Left ventricle myocardium superior (tissue), 1 donor: ENCODE results near the gene OR7C2. TPM values are rescaled to one million over a fixed set of nuclear protein-coding genes. Genes with fewer than 3 reads are reported as not detected.
"Not testable (repeated sequence)": the region's sequence is repeated elsewhere in the genome, so short reads cannot be mapped to it uniquely, and the experiment has no call there.

Experiments
- ATAC-seq: fragments of 200-7000 bp; cut with Tn5 transposase; one replicate; pipeline ENCODE4 v1.9.1; 2020; ENCODE audit warnings: mild to moderate bottlenecking, moderate library complexity
- DNase-seq: peaks from one replicate; pipeline ENCODE4 v3.0.0-alpha.2; 2020
- intact Hi-C: fragments of 100-400 bp; cut with micrococcal nuclease; formaldehyde crosslinking; loops from one replicate; pipeline ENCODE4 v1.11.0; 2022
- long read RNA-seq: library from polyadenylated mRNA; unstranded; transcript quantifications from one replicate; pipeline ENCODE4 v2.0.0, GENCODE V29; 2021
- total RNA-seq: library from RNA; stranded (reverse); fragmentation: NEBNext Ultra II Directional; extraction: Animal tissue kit (Norgen Biotek cat#: 25700); gene quantifications from one replicate; pipeline ENCODE4 v1.2.1, GENCODE V29; 2021
- donor health status: DM: no; HTN: yes; CAD: no; lungs with severe emphysema.

The OR7C2 gene
- not detected for total RNA-seq
- long read RNA-seq: 0 reads

- intact Hi-C loops: no loop called here
- no peak for DNase-seq
- ATAC-seq: no peak
Observed at GRCh38 chr19:14941189-14941588, at the start of gene OR7C2. TSS of gene OR7C2 (plus strand) at chr19:14941489. CDS start at chr19:14941489, 0 bp downstream.

GRCh38 chr19:14901675-14902260 lies 39.5 kb upstream of the OR7C2 start:
- no peak for ATAC-seq
- DNase-seq: no peak
- intact Hi-C loops: no loop called here

GRCh38 chr19:14906711-14907110 lies 34.6 kb upstream of the OR7C2 start:
- ATAC-seq (no peak), DNase-seq (no peak)
- intact Hi-C loops: no loop called here

DNA sequence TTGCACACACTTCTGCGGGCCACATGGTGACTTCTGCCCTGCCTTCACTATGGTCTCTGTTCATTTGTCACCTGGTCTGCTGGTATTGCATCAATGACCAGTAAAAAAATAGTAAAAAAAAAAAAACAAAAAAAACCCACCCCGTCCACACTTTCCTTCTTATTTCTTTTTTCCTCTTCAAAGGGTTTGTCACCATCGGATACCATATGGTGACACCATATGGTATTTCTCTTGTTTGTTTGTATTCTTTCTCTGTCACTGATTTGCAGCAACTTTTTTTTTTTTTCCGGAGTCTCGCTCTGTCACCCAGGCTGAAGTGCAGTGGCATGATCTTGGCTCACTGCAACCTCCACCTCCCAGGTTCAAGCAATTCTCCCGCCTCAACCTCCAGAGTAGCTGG lies 26.2 kb upstream of the OR7C2 start:
- intact Hi-C loops: no loop called here
- DNase-seq: no peak
- ATAC-seq: no peak

- DNase-seq (no peak), ATAC-seq (no peak)
- intact Hi-C loops: no loop called here
Observed at GRCh38 chr19:14916848-14917247, 24.4 kb upstream of the OR7C2 start.

DNA sequence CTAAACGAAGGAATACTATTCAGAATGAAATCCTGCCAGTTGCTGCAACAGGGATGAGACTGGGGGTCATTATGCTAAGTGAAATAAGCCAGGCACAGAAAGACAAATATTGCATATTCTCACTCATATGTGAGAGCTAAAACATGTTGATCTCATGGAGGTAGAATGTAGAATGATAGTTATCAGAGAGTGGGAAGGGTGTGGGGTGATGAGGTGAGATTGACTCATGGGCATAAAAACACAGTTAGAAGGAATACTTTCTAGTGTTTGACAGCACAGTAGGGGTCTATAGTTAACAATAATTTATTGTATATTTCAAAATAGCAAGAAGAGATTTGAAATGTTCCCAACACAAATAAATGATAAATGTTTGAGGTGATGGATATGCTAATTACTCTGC lies 7.8 kb upstream of the OR7C2 start:
- intact Hi-C loops: no loop called here
- DNase-seq (no peak), ATAC-seq (no peak)

DNA sequence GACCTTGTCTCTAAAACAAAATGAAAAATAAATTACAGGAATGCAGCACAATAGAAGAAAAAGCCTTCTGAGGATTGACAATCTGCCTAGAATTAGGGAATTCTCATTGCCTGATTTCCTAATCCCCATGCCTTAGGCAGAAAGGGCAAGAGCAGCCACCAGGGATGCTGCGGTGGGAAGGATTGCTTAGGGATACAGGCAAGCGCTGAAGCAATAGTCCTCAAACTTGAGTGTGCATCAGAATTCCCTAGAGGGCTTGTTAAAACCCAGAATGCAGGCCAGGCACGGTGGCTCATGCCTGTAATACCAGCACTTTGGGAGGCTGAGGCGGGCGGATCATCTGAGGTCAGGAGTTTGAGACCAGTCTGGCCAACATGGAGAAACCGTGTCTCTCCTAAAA lies 1.0 kb upstream of the OR7C2 start:
- no peak for DNase-seq
- no peak for ATAC-seq
- intact Hi-C loops: no loop called here

GRCh38 chr19:14943601-14944000 lies 2.3 kb downstream of the OR7C2 start:
- ATAC-seq: no peak
- intact Hi-C loops: no loop called here
- DNase-seq: no peak

GRCh38 chr19:14944456-14944855 lies 3.2 kb downstream of the OR7C2 start:
- no peak for ATAC-seq
- DNase-seq: no peak
- intact Hi-C loops: no loop called here

GRCh38 chr19:14949413-14949812 lies 8.1 kb downstream of the OR7C2 start:
- ATAC-seq, intact Hi-C loops, DNase-seq: not testable (repeated sequence)

DNA sequence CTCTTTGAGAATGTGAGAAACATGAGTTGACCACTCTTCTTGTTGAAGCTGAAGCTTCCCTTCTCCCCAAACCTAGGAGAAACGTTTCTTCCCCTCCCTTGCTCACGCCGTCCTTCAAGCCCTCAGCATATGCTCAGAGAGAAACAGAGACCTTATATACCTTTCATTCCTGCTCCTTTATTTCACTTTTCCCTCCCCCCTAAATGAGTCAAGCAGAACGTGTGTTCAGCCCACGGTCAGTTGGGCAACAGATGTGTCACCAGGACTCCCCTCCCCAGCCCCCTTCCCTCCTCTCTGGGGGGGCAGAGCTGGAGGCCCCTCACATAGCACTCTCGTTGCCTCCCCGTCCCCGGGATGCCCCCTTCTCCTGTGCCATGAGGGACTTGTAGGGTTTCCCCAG lies 8.6 kb downstream of the OR7C2 start:
- intact Hi-C loops: no loop called here
- no peak for ATAC-seq
- DNase-seq: no peak

DNA sequence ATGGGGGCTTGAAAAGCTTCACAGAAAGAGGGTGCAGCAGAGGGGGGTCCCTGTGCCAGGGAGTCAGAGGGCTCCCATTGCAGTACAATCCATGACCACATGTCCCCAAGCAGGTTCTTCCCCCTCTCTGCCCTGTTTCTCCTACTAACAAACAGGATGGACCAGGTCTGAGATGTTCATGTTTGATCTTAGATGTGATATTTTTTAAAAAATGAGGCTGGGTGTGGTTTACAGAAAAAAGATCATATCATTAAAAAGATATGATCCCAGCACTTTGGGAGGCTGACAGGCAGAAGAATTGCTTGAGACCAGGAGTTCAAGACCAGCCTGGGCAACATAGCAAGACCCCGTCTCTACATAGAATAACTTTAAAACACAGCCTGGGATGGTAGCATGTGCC lies 9.1 kb downstream of the OR7C2 start:
- ATAC-seq: no peak

DNA sequence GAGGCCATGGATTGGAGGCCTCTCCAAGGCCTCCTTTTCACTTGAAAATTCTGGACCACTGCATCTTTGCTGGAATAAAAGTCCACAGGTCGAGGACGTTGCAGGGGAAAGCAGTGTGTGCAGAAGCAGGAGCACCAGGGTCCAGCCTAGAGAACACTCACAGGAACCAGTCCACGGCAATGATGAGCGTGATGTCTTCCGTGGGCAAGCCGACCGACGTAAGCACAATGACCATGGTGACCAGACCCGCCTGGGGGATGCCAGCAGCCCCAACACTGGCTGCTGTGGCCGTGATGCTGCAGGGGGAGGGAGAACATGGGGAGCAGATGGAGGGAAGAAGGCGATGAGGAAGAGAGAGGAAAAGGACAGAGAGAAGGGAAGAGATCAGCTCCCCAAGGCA lies 11.5 kb downstream of the OR7C2 start:
- DNase-seq (no peak), ATAC-seq (no peak)
- intact Hi-C loops: no loop called here

More for the DNA sequence above, 9.1 kb downstream of the OR7C2 start:
- DNase-seq: no peak
- intact Hi-C loops: no loop called here

GRCh38 chr19:14954071-14954655 lies 12.9 kb downstream of the OR7C2 start:
- ATAC-seq (no peak), DNase-seq (no peak)
- intact Hi-C loops: no loop called here

GRCh38 chr19:14957464-14957863 lies 16.2 kb downstream of the OR7C2 start:
- intact Hi-C loops: no loop called here
- ATAC-seq (no peak), DNase-seq (no peak)

DNA sequence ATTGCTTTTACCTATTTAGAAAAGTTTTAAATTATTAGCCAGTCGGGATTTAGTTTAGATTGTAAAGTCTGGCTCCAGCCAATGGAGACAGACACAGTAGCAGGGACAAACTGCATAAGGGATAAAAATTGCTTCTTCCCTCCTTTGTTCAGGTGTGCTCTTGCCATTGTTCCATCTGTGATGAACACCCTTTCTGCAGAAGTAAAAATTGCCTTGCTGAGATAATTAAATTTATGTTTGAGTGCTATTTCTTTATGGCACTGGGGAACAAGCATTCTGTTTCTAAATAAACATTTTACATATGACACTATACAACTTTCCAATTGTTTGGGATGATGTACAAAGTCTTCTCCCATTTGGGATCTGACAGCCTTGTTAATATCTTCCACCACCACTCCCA lies 18.0 kb downstream of the OR7C2 start:
- DNase-seq: no peak
- intact Hi-C loops: no loop called here
- no peak for ATAC-seq

DNA sequence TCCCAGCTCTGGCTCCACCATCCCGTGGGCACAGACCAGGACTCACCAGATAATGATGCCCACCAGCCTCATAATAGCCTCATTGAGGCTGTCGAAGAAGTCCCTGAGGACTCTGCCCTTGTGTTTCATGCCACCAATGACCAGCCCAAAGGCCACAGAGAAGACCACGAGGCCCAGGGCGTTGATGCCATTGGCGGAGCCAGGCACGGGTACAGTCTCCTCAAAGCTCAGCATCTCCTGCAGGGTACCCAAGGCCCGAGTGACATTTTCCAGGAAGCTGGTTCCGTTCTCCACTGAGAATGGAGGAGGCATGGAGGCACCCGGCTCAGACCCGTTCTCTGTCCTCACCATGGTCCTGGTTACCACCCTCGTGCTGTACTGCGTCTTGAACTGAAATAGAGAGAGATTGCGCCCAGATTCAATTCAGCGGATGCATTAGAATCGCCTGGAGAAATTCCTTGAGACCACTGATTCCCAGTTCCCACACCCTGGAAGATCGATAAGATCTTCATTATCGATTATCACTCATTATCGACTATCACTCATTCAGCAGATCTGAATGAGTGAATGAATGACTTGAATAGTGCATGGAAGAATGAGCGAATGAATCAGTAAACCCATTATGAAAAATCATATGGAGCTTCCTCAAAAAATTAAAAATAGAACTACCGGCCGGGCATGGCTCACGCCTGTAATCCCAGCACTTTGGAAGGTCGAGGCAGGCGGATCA lies 20.8 kb downstream of the OR7C2 start:
- no peak for DNase-seq
- ATAC-seq: no peak
- intact Hi-C loops: no loop called here

DNA sequence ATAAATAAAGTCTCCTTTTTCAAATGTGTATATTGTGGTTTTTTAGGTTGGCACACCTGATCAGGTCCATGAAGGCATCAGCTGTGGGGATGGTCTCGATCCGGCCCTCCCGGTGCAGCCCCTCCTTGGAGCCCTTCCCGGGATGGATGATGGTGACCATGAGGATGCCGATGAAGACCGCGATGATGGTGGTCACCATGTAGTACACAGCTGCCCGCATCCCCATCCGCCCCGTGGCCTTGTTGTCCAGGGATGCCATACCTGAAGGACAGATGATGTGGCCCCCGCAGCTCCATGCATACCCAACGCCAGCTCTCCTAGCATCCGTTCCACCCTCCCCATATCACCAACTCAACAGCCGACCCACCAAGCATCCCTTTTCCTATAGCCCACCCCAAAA lies 27.0 kb downstream of the OR7C2 start:
- intact Hi-C loops: no loop called here
- ATAC-seq (no peak), DNase-seq (no peak)

- no peak for ATAC-seq
- DNase-seq: no peak
- intact Hi-C loops: no loop called here
Observed at GRCh38 chr19:14971474-14971873, 30.2 kb downstream of the OR7C2 start.

- intact Hi-C loops: no loop called here
- DNase-seq (no peak), ATAC-seq (no peak)
Observed at GRCh38 chr19:14972676-14973075, 31.4 kb downstream of the OR7C2 start.

GRCh38 chr19:14974488-14974887 lies 33.2 kb downstream of the OR7C2 start:
- DNase-seq (no peak), ATAC-seq (no peak)
- intact Hi-C loops: no loop called here
